DND-41 (cell line): ENCODE data around the gene PHIP.

Source experiments
- ATAC-seq: fragments of 200-7000 bp; cut with Tn5 transposase; 3 replicates; pipeline ENCODE4 v1.9.1; 2021; ENCODE audit warnings: low read depth; ENCODE audit not compliant: insufficient read depth
- DNase-seq: peaks from one replicate; pipeline ENCODE4 v3.0.0-alpha.2; 2020
- H2AFZ ChIP-seq: 2 replicates; pipeline ENCODE4 v1.6.0; 2012; ENCODE audit warnings: low read depth, low read length
- H3K27ac ChIP-seq: 2 replicates; pipeline ENCODE4 v1.5.1; 2012; ENCODE audit warnings: low read length, inconsistent platforms
- H3K27me3 ChIP-seq: fragments of 200-600 bp; sonication (generic); 2 replicates; pipeline ENCODE4 v1.6.0; 2012; ENCODE audit warnings: low read length, mild to moderate bottlenecking, inconsistent platforms; ENCODE audit not compliant: insufficient read depth, poor library complexity
- H3K36me3 ChIP-seq: 2 replicates; pipeline ENCODE4 v1.5.1; 2012; ENCODE audit warnings: low read length, inconsistent platforms; ENCODE audit not compliant: insufficient read depth
- H3K4me1 ChIP-seq: 2 replicates; pipeline ENCODE4 v1.5.1; 2012; ENCODE audit warnings: mild to moderate bottlenecking, low read length; ENCODE audit not compliant: insufficient read depth
- H3K4me2 ChIP-seq: 2 replicates; pipeline ENCODE4 v1.6.0; 2012; ENCODE audit warnings: mild to moderate bottlenecking, moderate library complexity, low read length, inconsistent platforms; ENCODE audit not compliant: insufficient read depth
- H3K4me3 ChIP-seq, 2 experiments: fragments of 200-600 bp in 1 of 2; shearing (Covaris generic) in 1 of 2; 2 replicates each; pipeline ENCODE4 v1.5.1; 2012 to 2016; ENCODE audit warnings: inconsistent platforms in 2 of 2, low read length in 2 of 2, mild to moderate bottlenecking in 2 of 2, low read depth in 1 of 2, moderate library complexity in 1 of 2
- H3K79me2 ChIP-seq: 2 replicates; pipeline ENCODE4 v1.6.0; 2012; ENCODE audit warnings: low read length, inconsistent platforms; ENCODE audit not compliant: insufficient read depth
- H3K9ac ChIP-seq: 2 replicates; pipeline ENCODE4 v1.6.0; 2012; ENCODE audit warnings: low read depth, mild to moderate bottlenecking, inconsistent platforms, low read length, moderate library complexity
- H3K9me3 ChIP-seq: 2 replicates; pipeline ENCODE4 v1.5.1; 2012; ENCODE audit warnings: low read length, moderate library complexity, mild to moderate bottlenecking, inconsistent platforms; ENCODE audit not compliant: insufficient read depth, severe bottlenecking
- H4K20me1 ChIP-seq: 2 replicates; pipeline ENCODE4 v1.6.0; 2012; ENCODE audit warnings: low read length; ENCODE audit not compliant: insufficient read depth
- CTCF ChIP-seq: IDR thresholded peaks from 2 replicates; pipeline ENCODE4 v1.5.1; 2012; ENCODE audit warnings: borderline replicate concordance, low read length, moderate library complexity, mild to moderate bottlenecking; ENCODE audit not compliant: poor library complexity, severe bottlenecking; ENCODE audit errors: extremely low read depth
- EZH2 ChIP-seq: IDR thresholded peaks from 3 replicates; pipeline ENCODE4 v1.6.1; 2012; ENCODE audit warnings: borderline replicate concordance, low read depth, mild to moderate bottlenecking, moderate library complexity, low read length, inconsistent platforms; ENCODE audit not compliant: severe bottlenecking

Gene PHIP

GRCh38 chr6:78993955-78994354 is 84.1 kb downstream of the PHIP start:
- no peak overlapping the region for H3K27ac ChIP-seq
- ATAC-seq (no peak), DNase-seq (no peak)
- H4K20me1 ChIP-seq: no peaks in the 10 kb centered on the region
- peaks cover 91% of the 10 kb centered on the region for H3K36me3 ChIP-seq
- H3K4me1 ChIP-seq: no peaks in the 10 kb centered on the region
- peaks cover 5% of the 10 kb centered on the region; the same call in 1 of the 2 replicates for H3K79me2 ChIP-seq
- H3K4me3 ChIP-seq: no peak overlapping the region
- no peaks in the 10 kb centered on the region for H3K27me3 ChIP-seq
- no peaks in the 10 kb centered on the region for H3K9me3 ChIP-seq
- no peak overlapping the region for H2AFZ ChIP-seq
- H3K9ac ChIP-seq: no peak overlapping the region
- no peak overlapping the region for H3K4me2 ChIP-seq
- TF ChIP-seq CTCF (no peak), EZH2 (no peak)

DNA sequence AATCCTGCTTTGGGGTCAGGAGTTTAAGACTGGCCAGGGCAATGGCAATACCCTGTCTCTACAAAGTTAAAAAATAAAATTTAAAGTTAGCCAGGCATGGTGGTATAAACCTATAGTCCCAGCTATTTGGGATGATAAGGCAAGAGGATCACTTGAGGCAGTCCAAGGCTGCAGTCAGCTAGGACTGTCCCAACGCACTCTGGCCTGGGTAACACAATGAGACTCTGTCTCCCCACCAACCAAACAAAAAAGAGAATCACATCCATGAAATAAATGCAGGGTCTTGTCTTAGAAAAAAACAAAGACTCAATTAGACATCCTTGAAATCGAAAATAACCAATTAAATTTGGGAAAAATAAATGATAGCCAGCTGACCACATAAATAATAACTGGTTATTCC is 88.9 kb downstream of the PHIP start:
- Histone ChIP-seq H3K27me3 (no peaks in the 10 kb centered on the region), H3K4me2 (no peak overlapping the region), H4K20me1 (0 out of 2 replicates have a peak, but pooled peaks cover 4% of the 10 kb centered on the region), H3K9me3 (no peaks in the 10 kb centered on the region), H3K4me3 (no peak overlapping the region), H3K9ac (no peak overlapping the region), H3K27ac (no peak overlapping the region), H3K79me2 (peaks cover 16% of the 10 kb centered on the region; the same call in 1 of the 2 replicates), H3K36me3 (peaks cover 92% of the 10 kb centered on the region), H3K4me1 (no peaks in the 10 kb centered on the region), H2AFZ (no peak overlapping the region)
- ATAC-seq (no peak), DNase-seq (no peak)
- TF ChIP-seq EZH2 (no peak), CTCF (no peak)

DNA sequence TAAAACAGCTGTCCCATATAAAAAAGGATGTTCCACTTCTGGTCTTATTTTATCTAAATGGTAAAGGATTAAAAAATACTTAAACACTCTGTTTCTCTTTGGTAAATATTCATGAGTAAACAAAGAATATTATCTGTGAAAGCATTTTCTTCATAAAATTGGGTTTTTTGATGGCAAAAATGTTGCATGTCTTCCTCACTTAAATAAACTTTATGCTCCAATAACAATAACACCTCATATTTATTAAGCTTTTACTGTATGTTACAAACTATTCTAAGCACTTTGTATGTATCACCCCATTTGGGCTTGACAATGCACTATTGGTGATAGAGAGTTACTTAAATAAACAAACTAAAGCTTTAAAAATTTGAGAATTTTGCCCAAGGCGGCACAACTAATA is 91.9 kb downstream of the PHIP start:
- no peak overlapping the region for H3K4me2 ChIP-seq
- H3K9me3 ChIP-seq: no peaks in the 10 kb centered on the region
- no peak overlapping the region for H3K4me3 ChIP-seq
- H2AFZ ChIP-seq: no peak overlapping the region
- DNase-seq (no peak), ATAC-seq (no peak)
- H3K27ac ChIP-seq: no peak overlapping the region
- H3K36me3 ChIP-seq: peaks cover 98% of the 10 kb centered on the region
- H4K20me1 ChIP-seq: 0 out of 2 replicates have a peak, but pooled peaks cover 4% of the 10 kb centered on the region
- TF ChIP-seq EZH2: no peak
- no peak for TF ChIP-seq CTCF
- H3K79me2 ChIP-seq: peaks cover 27% of the 10 kb centered on the region; the same call in 1 of the 2 replicates
- no peak overlapping the region for H3K9ac ChIP-seq
- H3K4me1 ChIP-seq: no peaks in the 10 kb centered on the region
- no peaks in the 10 kb centered on the region for H3K27me3 ChIP-seq
